ENCODE measurements around the gene KCNK2.

The KCNK2 gene

DNA sequence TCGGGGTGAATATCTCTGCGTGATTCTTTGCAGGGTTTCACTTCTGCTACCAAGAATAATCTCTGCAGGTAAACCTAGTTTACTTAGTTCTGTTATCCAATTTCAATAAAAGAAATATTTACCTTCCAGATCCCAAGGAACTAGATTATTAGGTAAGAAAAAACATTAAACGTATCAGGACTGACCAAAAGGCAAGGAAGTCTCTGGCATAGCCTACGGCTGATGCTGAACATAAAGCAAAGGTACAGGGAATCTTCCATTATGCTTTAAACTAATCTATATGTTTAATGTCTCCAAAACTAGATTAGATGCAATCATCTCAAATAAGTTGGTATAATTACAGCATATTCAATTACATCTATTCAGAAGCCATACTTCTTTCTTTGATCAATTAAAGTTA, 168.9 kb downstream of the KCNK2 start:
- DNase-seq (ENCODE audit: low read depth in 1 of 2, low spot score in 1 of 2), result no peak

- no peak for DNase-seq (ENCODE audit: low read depth in 1 of 2, low spot score in 1 of 2)
Measured at GRCh38 chr1:215252164-215252563, 169.6 kb downstream of the KCNK2 start.

- no peak for DNase-seq (ENCODE audit: low read depth in 1 of 2, low spot score in 1 of 2)
Measured at GRCh38 chr1:215256936-215257679, 174.6 kb downstream of the KCNK2 start.

GRCh38 chr1:215260711-215261110, 178.2 kb downstream of the KCNK2 start:
- no peak for DNase-seq (ENCODE audit: low read depth in 1 of 2, low spot score in 1 of 2)

GRCh38 chr1:215262106-215262505, 179.6 kb downstream of the KCNK2 start:
- DNase-seq (ENCODE audit: low read depth in 1 of 2, low spot score in 1 of 2), result no peak

DNA sequence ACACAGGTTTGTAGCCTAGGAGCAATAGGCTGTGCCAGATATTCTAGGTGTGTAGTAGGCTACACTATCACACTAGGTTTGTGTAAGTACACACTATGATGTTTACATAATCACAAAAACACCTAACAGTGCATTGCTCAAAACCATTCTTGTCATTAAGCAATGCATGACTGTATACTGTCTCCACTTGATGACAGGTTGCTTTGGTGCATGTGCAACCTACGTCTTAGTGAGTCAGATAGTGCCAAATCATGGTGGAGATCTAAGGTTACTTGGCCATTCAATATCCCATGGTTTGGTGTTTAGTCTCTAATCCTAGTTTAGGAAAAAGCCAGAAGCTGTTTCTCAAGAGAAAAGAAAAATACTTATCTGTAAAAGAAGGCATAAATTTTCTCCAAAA, 181.1 kb downstream of the KCNK2 start:
- no peak for DNase-seq (ENCODE audit: low read depth in 1 of 2, low spot score in 1 of 2)

- DNase-seq (ENCODE audit: low read depth in 1 of 2, low spot score in 1 of 2), result no peak
Measured at GRCh38 chr1:215264649-215265048, 182.1 kb downstream of the KCNK2 start.

- no peak for DNase-seq (ENCODE audit: low read depth in 1 of 2, low spot score in 1 of 2)
Measured at GRCh38 chr1:215267495-215267894, 185.0 kb downstream of the KCNK2 start.

DNA sequence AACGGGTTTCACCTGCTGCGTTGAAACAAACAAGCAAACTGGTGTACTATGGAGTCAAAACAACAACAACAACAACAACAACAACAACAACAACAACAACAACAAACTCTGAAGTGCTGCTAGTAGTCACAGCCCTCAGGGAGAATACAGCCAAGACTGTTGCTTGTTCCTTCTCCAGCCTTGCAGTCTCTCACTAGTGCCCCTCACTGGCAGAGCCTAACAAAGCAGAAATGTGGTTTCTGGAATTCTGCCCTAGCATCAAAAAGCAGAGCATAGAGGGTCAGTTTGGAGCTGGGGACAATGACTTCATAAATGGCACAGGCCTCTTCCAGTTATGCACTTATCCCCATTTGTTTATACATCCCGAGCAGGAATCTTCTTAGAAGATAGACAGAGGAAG, 187.4 kb downstream of the KCNK2 start:
- no peak for DNase-seq (ENCODE audit: low read depth in 1 of 2, low spot score in 1 of 2)

GRCh38 chr1:215273838-215274516, 191.4 kb downstream of the KCNK2 start:
- DNase-seq (ENCODE audit: low read depth in 1 of 2, low spot score in 1 of 2), result no peak

GRCh38 chr1:215276582-215276981, 194.0 kb downstream of the KCNK2 start:
- DNase-seq (ENCODE audit: low read depth in 1 of 2, low spot score in 1 of 2), result no peak

GRCh38 chr1:215277532-215277931, 195.0 kb downstream of the KCNK2 start:
- no peak for DNase-seq (ENCODE audit: low read depth in 1 of 2, low spot score in 1 of 2)

GRCh38 chr1:215279682-215280081, 197.1 kb downstream of the KCNK2 start:
- DNase-seq (ENCODE audit: low read depth in 1 of 2, low spot score in 1 of 2), result no peak

DNA sequence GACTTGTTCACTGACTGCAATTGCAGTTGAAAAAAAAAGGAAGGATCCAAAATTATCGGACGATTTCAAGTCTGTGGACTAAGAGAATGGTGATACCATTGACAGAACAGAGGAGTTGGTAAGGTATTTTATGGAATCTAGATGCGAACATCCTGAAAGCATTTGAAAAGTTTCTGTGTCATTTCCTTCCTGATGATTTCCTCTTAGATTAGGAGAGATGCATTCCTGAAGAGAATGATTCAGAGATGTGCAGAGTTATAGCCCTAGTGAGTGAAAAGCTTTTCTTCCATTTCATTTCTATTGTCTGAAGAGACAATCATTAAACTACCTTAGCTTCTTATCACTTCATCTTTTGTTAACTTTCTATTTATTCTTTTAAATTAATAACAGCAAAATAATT, 200.0 kb downstream of the KCNK2 start:
- no peak for DNase-seq (ENCODE audit: low read depth in 1 of 2, low spot score in 1 of 2)

DNA sequence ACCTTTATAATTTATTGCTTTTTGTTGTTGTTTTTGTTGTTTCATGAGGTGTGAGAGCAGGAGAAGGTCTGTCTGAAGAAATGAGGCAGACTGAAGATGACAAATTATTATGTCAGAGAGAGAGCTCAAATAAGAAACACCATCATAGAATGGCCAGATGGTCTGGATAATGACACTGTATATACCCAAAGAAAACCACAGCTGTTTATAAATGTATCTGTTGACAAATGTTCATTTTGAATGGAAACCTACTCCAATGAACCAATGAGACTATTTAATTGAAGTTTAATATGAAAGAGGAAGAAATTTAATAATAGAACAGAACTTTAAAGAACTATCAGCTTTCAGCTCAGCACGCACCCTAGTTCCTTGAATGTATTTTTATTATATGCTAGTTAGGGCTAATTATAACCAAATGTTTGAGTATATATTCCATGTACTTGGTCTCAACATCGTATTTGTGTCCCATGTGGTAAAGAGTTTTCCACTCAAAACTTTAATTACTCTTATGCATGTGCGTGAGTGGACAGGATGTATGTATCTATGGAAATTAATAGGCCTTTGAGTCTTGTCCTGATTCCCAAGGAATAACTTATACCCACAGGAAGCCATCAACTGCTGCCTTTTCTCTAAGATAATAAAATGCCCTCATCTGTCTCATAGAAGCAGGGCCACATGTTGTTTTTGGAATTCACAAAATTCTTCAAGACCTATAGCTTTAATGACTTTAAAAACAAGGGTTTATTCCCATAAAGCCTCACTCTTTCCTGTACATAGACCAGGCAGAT, 202.7 kb downstream of the KCNK2 start:
- no peak for DNase-seq (ENCODE audit: low read depth in 1 of 2, low spot score in 1 of 2)
